Retinal pigment epithelial cell (primary cell): Measurements from ENCODE around the gene CNTNAP2.
"Not testable (repeated sequence)": the region's sequence is repeated elsewhere in the genome, so short reads cannot be mapped to it uniquely, and the experiment has no call there.

ENCODE experiments used
- DNase-seq: peaks from one replicate; pipeline ENCODE4 v3.0.0-alpha.2; 2010; ENCODE audit warnings: low read depth
- H3K4me3 ChIP-seq: 2 replicates; pipeline ENCODE4 v1.5.1; 2011; ENCODE audit warnings: mild to moderate bottlenecking, low read length, control low read depth, moderate library complexity
- TF ChIP-seq, protein P1 (sequence below): conservative IDR thresholded peaks from 2 replicates; pipeline ENCODE4 v1.5.1; 2011; ENCODE audit warnings: low read depth, low read length, control low read depth, inconsistent platforms

CNTNAP2 gene

DNA sequence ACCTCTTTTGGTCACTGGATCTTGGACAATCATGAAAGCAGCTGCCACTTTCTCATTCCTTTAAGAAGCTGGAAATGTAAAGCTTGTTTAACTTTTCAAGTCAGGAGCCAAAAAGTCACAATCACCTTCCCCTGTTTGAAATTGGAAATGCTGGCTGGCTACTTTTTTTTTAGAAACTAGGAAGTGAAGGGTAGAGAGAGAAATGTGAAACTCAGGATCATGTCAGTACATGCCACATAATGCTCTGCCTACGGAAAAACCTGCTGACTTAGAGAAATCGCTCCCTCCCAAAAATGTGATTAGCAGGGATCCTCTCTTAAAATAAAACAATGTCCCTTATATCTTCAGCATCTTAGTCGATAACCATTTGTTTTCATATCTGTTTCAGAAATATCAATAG lies 2285.6 kb downstream of the CNTNAP2 start:
- no peak overlapping the region for H3K4me3 ChIP-seq
- DNase-seq = no peak
- TF ChIP-seq, protein P1, sequence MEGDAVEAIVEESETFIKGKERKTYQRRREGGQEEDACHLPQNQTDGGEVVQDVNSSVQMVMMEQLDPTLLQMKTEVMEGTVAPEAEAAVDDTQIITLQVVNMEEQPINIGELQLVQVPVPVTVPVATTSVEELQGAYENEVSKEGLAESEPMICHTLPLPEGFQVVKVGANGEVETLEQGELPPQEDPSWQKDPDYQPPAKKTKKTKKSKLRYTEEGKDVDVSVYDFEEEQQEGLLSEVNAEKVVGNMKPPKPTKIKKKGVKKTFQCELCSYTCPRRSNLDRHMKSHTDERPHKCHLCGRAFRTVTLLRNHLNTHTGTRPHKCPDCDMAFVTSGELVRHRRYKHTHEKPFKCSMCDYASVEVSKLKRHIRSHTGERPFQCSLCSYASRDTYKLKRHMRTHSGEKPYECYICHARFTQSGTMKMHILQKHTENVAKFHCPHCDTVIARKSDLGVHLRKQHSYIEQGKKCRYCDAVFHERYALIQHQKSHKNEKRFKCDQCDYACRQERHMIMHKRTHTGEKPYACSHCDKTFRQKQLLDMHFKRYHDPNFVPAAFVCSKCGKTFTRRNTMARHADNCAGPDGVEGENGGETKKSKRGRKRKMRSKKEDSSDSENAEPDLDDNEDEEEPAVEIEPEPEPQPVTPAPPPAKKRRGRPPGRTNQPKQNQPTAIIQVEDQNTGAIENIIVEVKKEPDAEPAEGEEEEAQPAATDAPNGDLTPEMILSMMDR = no peak

DNA sequence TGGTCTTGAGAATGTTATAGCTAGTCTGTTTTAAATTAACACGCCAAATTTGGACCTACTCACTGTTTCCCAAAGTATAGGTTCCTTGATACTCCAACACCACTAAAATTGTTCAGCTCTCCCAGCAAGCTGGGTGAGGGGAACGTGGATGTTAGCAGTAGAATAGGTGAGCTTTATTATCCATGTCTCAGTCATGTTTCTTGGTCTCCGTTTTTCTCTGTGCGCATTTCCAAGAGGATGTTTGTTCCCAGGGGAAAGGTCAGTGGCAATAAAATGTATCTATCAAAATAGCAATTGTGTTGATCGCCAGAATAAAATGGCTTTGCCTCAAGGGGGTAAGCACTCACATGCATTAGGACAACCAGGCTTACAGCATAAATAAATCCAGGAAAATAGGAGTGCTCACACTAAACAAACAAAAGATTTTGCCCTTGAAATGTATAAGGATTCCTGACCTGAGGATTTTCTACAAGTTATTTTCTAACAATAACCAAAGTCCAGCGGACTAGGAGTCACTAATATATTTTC lies 2286.9 kb downstream of the CNTNAP2 start:
- H3K4me3 ChIP-seq = no peak overlapping the region
- no peak for DNase-seq
- TF ChIP-seq, protein P1 = no peak

DNA sequence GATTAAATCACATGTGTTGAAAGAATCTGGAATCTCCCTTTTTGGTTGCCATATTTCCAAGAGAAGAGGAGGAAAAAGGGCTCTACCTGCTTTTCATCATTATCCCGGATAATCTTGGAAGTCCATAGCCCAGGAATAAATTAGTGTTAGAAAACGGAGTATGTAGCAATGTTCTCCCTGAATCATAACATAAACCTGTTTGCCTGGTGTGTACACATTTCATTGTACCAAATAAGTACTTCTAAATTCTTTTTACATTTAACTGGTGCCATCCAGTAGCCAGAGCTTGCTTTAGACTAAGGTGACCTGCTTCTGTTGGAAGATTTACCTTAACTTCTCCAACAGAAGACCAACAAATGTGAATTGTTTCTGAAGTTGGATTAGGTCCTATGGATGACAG lies 2291.7 kb downstream of the CNTNAP2 start:
- H3K4me3 ChIP-seq = no peak overlapping the region
- TF ChIP-seq, protein P1 = no peak
- DNase-seq = no peak

GRCh38 chr7:148410905-148411304 lies 2294.3 kb downstream of the CNTNAP2 start:
- no peak overlapping the region for H3K4me3 ChIP-seq
- TF ChIP-seq, protein P1 = no peak
- no peak for DNase-seq

GRCh38 chr7:148412691-148413090 lies 2296.1 kb downstream of the CNTNAP2 start:
- DNase-seq = no peak
- no peak overlapping the region for H3K4me3 ChIP-seq
- TF ChIP-seq, protein P1 = no peak

DNA sequence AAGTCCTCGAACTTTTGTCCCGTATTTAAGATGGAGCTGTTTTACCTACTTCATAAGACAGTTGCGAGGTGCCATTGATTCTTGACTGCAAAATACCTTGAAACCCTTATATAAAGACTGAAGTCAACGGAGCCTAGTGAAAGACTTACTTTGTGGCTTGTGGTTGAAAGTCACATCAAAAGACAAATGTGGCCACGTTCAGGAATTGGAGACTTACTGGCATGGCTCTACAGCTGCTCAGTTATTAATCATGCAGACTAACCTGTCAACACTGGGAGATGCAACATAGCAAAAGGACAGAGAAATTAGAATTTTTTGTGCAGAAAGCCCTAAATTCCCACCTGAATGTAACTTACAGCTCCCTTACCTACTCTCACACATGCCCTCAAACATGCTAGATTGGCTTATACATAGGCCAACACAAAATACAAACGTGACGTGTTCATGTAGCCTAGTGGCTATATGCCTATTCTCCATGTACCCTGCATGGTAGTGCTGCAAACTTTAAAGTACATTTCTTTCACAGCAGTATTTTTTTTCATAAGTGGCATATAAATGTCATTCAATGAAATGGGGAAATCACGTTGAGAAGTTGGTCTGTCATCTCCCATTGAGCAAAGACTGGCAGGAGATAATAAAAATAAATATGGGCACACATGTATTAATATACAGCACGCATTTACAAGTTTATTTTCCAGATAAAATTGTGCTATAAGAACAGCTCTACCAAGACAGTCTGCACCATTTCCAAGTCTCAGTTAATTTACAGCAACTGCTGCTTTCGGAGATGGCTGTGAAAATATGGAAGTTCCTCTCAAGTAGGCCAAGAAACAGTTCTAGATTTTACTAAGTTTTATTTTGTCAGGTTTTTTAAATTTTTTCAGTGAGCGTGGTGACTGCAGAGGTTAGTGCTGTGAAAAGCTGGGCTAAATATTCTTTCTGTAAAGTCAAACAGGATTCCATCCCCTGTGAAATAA lies 2303.5 kb downstream of the CNTNAP2 start:
- H3K4me3 ChIP-seq = no peak overlapping the region
- TF ChIP-seq, protein P1 = no peak
- DNase-seq = no peak

DNA sequence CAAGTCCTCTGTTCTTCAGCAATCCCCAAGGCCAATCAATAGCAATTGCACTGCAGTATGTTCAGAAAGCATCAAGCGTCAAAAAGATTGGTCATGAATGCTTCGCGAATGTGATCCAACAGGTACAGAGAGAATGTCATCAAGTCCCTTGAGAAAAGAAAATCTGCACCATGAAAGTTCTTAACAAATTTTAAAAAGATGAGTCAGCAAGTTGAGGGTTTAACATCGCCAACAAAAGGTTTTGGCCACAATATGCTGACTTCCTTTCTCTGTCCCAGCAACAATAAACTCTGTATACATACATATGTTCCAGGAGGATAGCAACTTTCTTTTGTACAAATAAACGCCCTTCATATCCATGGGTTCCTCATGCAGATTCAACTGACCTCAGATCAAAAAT lies 2305.4 kb downstream of the CNTNAP2 start:
- DNase-seq = no peak
- H3K4me3 ChIP-seq = no peak overlapping the region
- TF ChIP-seq, protein P1 = no peak

DNA sequence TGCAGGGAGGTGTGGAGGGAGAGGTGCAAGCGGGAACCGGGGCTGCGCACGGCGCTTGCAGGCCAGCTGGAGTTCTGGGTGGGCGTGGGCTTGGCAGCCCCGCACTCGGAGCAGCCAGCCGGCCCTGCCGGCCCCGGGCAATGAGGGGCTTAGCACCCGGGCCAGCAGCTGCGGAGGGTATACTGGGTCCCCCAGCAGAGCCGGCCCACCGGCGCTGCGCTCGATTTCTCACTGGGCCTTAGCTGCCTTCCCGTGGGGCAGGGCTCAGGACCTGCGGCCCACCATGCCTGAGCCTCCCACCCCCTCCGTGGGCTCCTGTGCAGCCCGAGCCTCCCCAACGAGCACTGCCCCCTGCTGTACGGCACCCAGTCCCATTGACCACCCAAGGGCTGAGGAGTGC lies 2309.8 kb downstream of the CNTNAP2 start:
- not testable (repeated sequence) for H3K4me3 ChIP-seq, DNase-seq

- H3K4me3 ChIP-seq, DNase-seq: not testable (repeated sequence)
Observed at GRCh38 chr7:148430690-148431089, 2314.1 kb downstream of the CNTNAP2 start.
